H1 (cell line): Measurements from ENCODE around the gene ECT2L. TPM values are rescaled to one million over a fixed set of nuclear protein-coding genes. Genes with fewer than 3 reads are reported as not detected.

ENCODE experiments used
- BCL11A ChIP-seq, 2 experiments: IDR thresholded peaks; one replicate each; pipeline ENCODE4 v1.6.1; 2011; ENCODE audit warnings: low read depth in 2 of 2, low read length in 2 of 2, mild to moderate bottlenecking in 2 of 2
- CBX8 ChIP-seq: fragments of 300-800, 300-1000 bp; sonication (generic); IDR thresholded peaks from 2 replicates; pipeline ENCODE4 v1.7.1; 2016; ENCODE audit warnings: low read depth, low read length, borderline replicate concordance
- CEBPB ChIP-seq: IDR thresholded peaks from 2 replicates; pipeline ENCODE4 v1.6.1; 2012; ENCODE audit warnings: low read depth, low read length
- CHD1 ChIP-seq: IDR thresholded peaks from 2 replicates; pipeline ENCODE4 v1.6.1; 2012; ENCODE audit warnings: low read depth, low read length, improper control_type of control experiment
- CHD7 ChIP-seq: fragments of 300-600 bp; sonication (generic); IDR thresholded peaks from 2 replicates; pipeline ENCODE4 v1.7.1; 2012; ENCODE audit warnings: low read length, moderate library complexity, mild to moderate bottlenecking, inconsistent platforms; ENCODE audit not compliant: insufficient replicate concordance
- FOSL1 ChIP-seq: IDR thresholded peaks from 2 replicates; pipeline ENCODE4 v1.6.1; 2011; ENCODE audit warnings: mild to moderate bottlenecking, low read depth, low read length, moderate library complexity; ENCODE audit not compliant: insufficient read depth
- KDM1A ChIP-seq: fragments of 200-600, 300-600 bp; sonication (generic); IDR thresholded peaks from 2 replicates; pipeline ENCODE4 v1.7.1; 2016; ENCODE audit warnings: mild to moderate bottlenecking, low read length, borderline replicate concordance
- SUZ12 ChIP-seq: fragments of 200-600 bp; sonication (generic); IDR thresholded peaks from 2 replicates; pipeline ENCODE4 v1.6.1; 2012; ENCODE audit warnings: mild to moderate bottlenecking, inconsistent platforms, low read length, moderate library complexity, mixed read lengths
- polyA plus RNA-seq, 7 experiments: library from polyadenylated mRNA; depleted of rRNA in 3 of 7; stranded (reverse) in 5 of 7; unstranded in 2 of 7; fragments of >200 nt in 5 of 7; fragments of 200-250 nt in 2 of 7; gene quantifications; 1 replicate in 5 of 7; 2 replicates in 1 of 7; 4 replicates in 1 of 7; pipeline versions ENCODE4 v1.2.1 to v1.2.3, GENCODE V29; 2011 to 2013; ENCODE audit warnings: missing spikeins in 2 of 7, mixed read lengths in 2 of 7
- total RNA-seq: library from RNA; stranded (reverse); fragmentation: NEBNext Ultra II Directional; extraction: Animal tissue kit (Norgen Biotek cat#: 25700); gene quantifications from 2 replicates; pipeline ENCODE4 v1.2.1, GENCODE V29; 2021

Gene ECT2L
- total and polyA plus RNA-seq, 2 of the 8 experiments (the other 6 are each of a cell fraction or from before 2014, with no cell fraction given): not detected

- no peak for TF ChIP-seq CHD7
- no peak for TF ChIP-seq CBX8
- TF ChIP-seq BCL11A (IDR thresholded peaks at IDR 0.05; ENCODE audit: low read depth in 2 of 2, low read length in 2 of 2): no peak
- no peak for TF ChIP-seq CHD1
- no peak for TF ChIP-seq FOSL1
- TF ChIP-seq KDM1A: no peak
- no peak for TF ChIP-seq SUZ12
- TF ChIP-seq CEBPB: no peak
These were observed 25.6 kb downstream of the ECT2L start (continued) for GRCh38 chr6:138821519-138821918.
